Measurements from ENCODE around the gene RPN2. TPM values are rescaled to one million over a fixed set of nuclear protein-coding genes. Genes with fewer than 3 reads are reported as not detected.

RPN2 gene
- total RNA-seq, 1 experiment from 2014 or later = 283 TPM

GRCh38 chr20:37235065-37235464 lies 55.9 kb downstream of the RPN2 start:
- Histone ChIP-seq H4K20me1 (ENCODE audit: insufficient read depth, low read depth, low read length) (no peaks in the 10 kb centered on the region), H2AFZ (ENCODE audit: low read length) (no peak overlapping the region), H3K4me3 (ENCODE audit: low read length) (no peak overlapping the region), H3K9me3 (ENCODE audit: low read length) (no peaks in the 10 kb centered on the region), H3K9me2 (replicated peaks; ENCODE audit: insufficient read depth, low read length) (no peaks in the 10 kb centered on the region), H3K4me2 (ENCODE audit: low read depth, low read length, poor library complexity, severe bottlenecking) (no peak overlapping the region), H3K4me1 (ENCODE audit: low read length) (no peaks in the 10 kb centered on the region), H3K9ac (ENCODE audit: low read length) (no peak overlapping the region), H3K27ac (ENCODE audit: low read length) (no peak overlapping the region), H3K79me2 (ENCODE audit: low read length) (no peaks in the 10 kb centered on the region), H3K27me3 (ENCODE audit: low read length) (no peaks in the 10 kb centered on the region), H3K36me3 (ENCODE audit: insufficient read depth, low read length) (peaks cover 70% of the 10 kb centered on the region; the same call in 1 of the 2 replicates)
- no peak for DNase-seq

DNA sequence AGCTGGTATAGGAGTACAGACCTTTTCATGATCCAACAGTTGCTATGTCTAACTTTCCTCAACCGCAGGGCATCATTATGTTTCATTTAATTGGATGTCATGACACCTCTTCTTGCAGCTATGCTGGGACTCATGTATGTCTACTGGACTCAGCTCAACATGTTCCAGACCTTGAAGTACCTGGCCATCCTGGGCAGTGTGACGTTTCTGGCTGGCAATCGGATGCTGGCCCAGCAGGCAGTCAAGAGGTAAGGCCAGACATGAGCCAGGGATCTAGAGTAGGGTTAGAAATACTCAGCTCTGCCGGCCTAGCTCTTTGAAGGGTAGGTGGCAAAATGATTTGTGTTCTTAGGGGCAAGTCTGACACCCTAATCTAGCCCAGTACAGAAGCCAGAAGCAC lies 57.3 kb downstream of the RPN2 start:
- no peaks in the 10 kb centered on the region for H3K4me1 ChIP-seq (ENCODE audit: low read length)
- peaks cover 67% of the 10 kb centered on the region; the same call in 1 of the 2 replicates for H3K36me3 ChIP-seq (ENCODE audit: insufficient read depth, low read length)
- H3K79me2 ChIP-seq (ENCODE audit: low read length) = no peaks in the 10 kb centered on the region
- H3K4me3 ChIP-seq (ENCODE audit: low read length) = no peak overlapping the region
- no peaks in the 10 kb centered on the region for H4K20me1 ChIP-seq (ENCODE audit: insufficient read depth, low read depth, low read length)
- DNase-seq = no peak
- no peak overlapping the region for H2AFZ ChIP-seq (ENCODE audit: low read length)
- H3K9me3 ChIP-seq (ENCODE audit: low read length) = no peaks in the 10 kb centered on the region
- H3K27me3 ChIP-seq (ENCODE audit: low read length) = no peaks in the 10 kb centered on the region
- no peak overlapping the region for H3K27ac ChIP-seq (ENCODE audit: low read length)
- H3K4me2 ChIP-seq (ENCODE audit: low read depth, low read length, poor library complexity, severe bottlenecking) = no peak overlapping the region
- H3K9me2 ChIP-seq (replicated peaks; ENCODE audit: insufficient read depth, low read length) = no peaks in the 10 kb centered on the region
- no peak overlapping the region for H3K9ac ChIP-seq (ENCODE audit: low read length)

GRCh38 chr20:37237656-37238055 lies 58.5 kb downstream of the RPN2 start:
- no peak overlapping the region for H3K27ac ChIP-seq (ENCODE audit: low read length)

DNA sequence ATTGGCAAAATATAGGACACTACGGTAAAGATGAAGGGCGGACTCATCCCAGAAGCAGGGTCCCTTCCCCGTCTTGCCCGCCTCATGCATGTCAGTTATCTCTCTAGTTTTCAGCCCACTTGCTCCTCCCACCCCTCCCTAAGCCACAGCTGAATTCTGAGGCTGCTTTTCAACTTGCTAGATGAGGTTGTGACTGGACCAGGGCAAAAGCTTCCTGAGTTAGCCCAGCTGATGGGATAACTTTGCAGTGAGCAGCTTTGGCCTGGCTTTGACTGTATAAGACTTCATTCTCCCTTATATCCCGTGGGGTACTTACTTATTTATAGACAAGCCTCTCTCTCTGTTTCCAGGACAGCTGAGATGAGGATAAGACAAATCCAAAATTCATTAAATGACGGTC lies 59.3 kb downstream of the RPN2 start:
- H3K9me2 ChIP-seq (replicated peaks; ENCODE audit: insufficient read depth, low read length) = no peaks in the 10 kb centered on the region

More at GRCh38 chr20:37237656-37238055, 58.5 kb downstream of the RPN2 start:
- Histone ChIP-seq H3K4me1 (ENCODE audit: low read length) (no peaks in the 10 kb centered on the region), H2AFZ (ENCODE audit: low read length) (no peak overlapping the region), H3K27me3 (ENCODE audit: low read length) (no peaks in the 10 kb centered on the region), H3K9me3 (ENCODE audit: low read length) (no peaks in the 10 kb centered on the region), H3K4me3 (ENCODE audit: low read length) (no peak overlapping the region), H3K79me2 (ENCODE audit: low read length) (no peaks in the 10 kb centered on the region), H3K9me2 (replicated peaks; ENCODE audit: insufficient read depth, low read length) (no peaks in the 10 kb centered on the region), H3K4me2 (ENCODE audit: low read depth, low read length, poor library complexity, severe bottlenecking) (no peak overlapping the region), H4K20me1 (ENCODE audit: insufficient read depth, low read depth, low read length) (no peaks in the 10 kb centered on the region), H3K9ac (ENCODE audit: low read length) (no peak overlapping the region), H3K36me3 (ENCODE audit: insufficient read depth, low read length) (peaks cover 70% of the 10 kb centered on the region; the same call in 1 of the 2 replicates)
- no peak for DNase-seq

DNA sequence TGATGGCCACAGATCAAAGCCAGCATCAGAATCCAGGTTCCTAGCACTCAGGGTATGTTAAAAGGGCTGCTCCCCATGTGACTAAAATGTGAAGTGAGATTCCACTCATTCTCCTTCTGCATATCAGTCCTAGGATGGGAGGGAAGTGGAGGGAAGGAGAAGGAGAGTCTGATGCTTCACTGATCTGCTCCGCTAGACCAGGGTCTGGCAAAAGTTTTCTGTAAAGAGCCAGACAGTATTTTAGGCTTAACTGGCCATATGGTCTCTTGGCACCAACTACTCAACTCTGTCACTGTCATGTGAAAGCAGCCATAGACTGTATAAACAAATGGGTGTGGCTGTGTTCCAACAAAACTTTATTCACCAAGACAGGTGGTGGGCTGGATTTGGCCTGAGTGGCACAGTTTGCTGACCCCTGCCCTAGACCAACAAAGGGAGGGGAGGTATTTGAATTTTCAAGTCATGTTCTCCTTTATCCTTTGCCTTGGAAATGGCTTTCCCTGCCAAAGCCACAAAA lies 59.9 kb downstream of the RPN2 start:
- H2AFZ ChIP-seq (ENCODE audit: low read length) = no peak overlapping the region
- no peak overlapping the region for H3K27ac ChIP-seq (ENCODE audit: low read length)
- no peak for DNase-seq
- H3K9me3 ChIP-seq (ENCODE audit: low read length) = no peaks in the 10 kb centered on the region
- H3K79me2 ChIP-seq (ENCODE audit: low read length) = no peaks in the 10 kb centered on the region
- no peaks in the 10 kb centered on the region for H3K4me1 ChIP-seq (ENCODE audit: low read length)
- no peaks in the 10 kb centered on the region for H3K9me2 ChIP-seq (replicated peaks; ENCODE audit: insufficient read depth, low read length)
- H3K36me3 ChIP-seq (ENCODE audit: insufficient read depth, low read length) = peaks cover 65% of the 10 kb centered on the region; the same call in 1 of the 2 replicates
- no peak overlapping the region for H3K4me3 ChIP-seq (ENCODE audit: low read length)
- no peaks in the 10 kb centered on the region for H4K20me1 ChIP-seq (ENCODE audit: insufficient read depth, low read depth, low read length)
- H3K4me2 ChIP-seq (ENCODE audit: low read depth, low read length, poor library complexity, severe bottlenecking) = no peak overlapping the region
- H3K9ac ChIP-seq (ENCODE audit: low read length) = no peak overlapping the region
- H3K27me3 ChIP-seq (ENCODE audit: low read length) = no peaks in the 10 kb centered on the region

More for the DNA sequence above, 59.3 kb downstream of the RPN2 start:
- Histone ChIP-seq H3K4me3 (ENCODE audit: low read length) (no peak overlapping the region), H3K4me1 (ENCODE audit: low read length) (no peaks in the 10 kb centered on the region), H3K27ac (ENCODE audit: low read length) (no peak overlapping the region), H3K4me2 (ENCODE audit: low read depth, low read length, poor library complexity, severe bottlenecking) (no peak overlapping the region), H4K20me1 (ENCODE audit: insufficient read depth, low read depth, low read length) (no peaks in the 10 kb centered on the region), H3K9me3 (ENCODE audit: low read length) (no peaks in the 10 kb centered on the region), H3K36me3 (ENCODE audit: insufficient read depth, low read length) (peaks cover 66% of the 10 kb centered on the region; the same call in 1 of the 2 replicates), H3K79me2 (ENCODE audit: low read length) (no peaks in the 10 kb centered on the region), H3K27me3 (ENCODE audit: low read length) (no peaks in the 10 kb centered on the region), H2AFZ (ENCODE audit: low read length) (no peak overlapping the region), H3K9ac (ENCODE audit: low read length) (no peak overlapping the region)
- DNase-seq = no peak

DNA sequence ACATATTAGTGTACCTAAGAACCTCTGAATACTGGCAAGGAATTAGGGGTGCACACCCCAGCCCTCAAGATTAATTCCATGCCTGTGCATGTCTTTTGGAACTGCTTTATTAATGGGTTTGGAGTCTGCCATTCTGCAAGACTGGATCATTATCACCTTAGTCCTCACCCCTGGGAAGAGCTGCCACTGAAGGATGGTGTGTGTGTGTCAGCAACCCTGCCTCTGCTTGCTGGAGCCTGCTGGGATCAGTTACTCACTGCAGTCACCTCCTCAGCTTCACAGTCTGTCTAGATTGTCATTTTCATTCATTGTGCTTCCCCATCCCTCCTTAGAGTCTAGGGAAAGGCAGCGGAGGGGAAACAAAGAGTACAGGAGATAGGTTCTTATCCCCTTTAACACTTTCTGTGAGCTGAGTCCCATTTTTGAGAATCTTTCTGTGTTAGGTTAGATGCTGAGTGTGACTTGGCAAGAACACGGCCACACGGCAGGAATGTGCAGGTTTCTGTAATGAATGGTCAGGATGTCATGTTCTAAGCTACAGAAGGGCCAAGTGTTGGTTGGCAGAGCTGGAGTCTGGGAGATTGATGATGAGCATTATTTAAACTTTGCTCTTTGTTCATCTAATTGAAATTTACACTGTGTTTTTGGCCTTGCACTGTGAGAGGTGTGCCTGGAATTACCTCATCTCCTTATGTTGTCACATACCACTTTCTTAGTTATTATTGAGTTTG lies 61.4 kb downstream of the RPN2 start:
- Histone ChIP-seq H3K36me3 (ENCODE audit: insufficient read depth, low read length) (peaks cover 58% of the 10 kb centered on the region; the same call in 1 of the 2 replicates), H3K27me3 (ENCODE audit: low read length) (no peaks in the 10 kb centered on the region), H3K79me2 (ENCODE audit: low read length) (no peaks in the 10 kb centered on the region), H3K9me3 (ENCODE audit: low read length) (no peaks in the 10 kb centered on the region), H3K9ac (ENCODE audit: low read length) (no peak overlapping the region), H3K4me2 (ENCODE audit: low read depth, low read length, poor library complexity, severe bottlenecking) (no peak overlapping the region), H2AFZ (ENCODE audit: low read length) (no peak overlapping the region), H4K20me1 (ENCODE audit: insufficient read depth, low read depth, low read length) (no peaks in the 10 kb centered on the region), H3K27ac (ENCODE audit: low read length) (no peak overlapping the region), H3K4me1 (ENCODE audit: low read length) (no peaks in the 10 kb centered on the region), H3K4me3 (ENCODE audit: low read length) (no peak overlapping the region), H3K9me2 (replicated peaks; ENCODE audit: insufficient read depth, low read length) (no peaks in the 10 kb centered on the region)
- no peak for DNase-seq

GRCh38 chr20:37242503-37242902 lies 63.4 kb downstream of the RPN2 start:
- H3K4me2 ChIP-seq (ENCODE audit: low read depth, low read length, poor library complexity, severe bottlenecking) = no peak overlapping the region
- no peak overlapping the region for H2AFZ ChIP-seq (ENCODE audit: low read length)
- no peak overlapping the region for H3K27ac ChIP-seq (ENCODE audit: low read length)
- H3K4me1 ChIP-seq (ENCODE audit: low read length) = no peaks in the 10 kb centered on the region
- no peaks in the 10 kb centered on the region for H3K9me2 ChIP-seq (replicated peaks; ENCODE audit: insufficient read depth, low read length)
- no peaks in the 10 kb centered on the region for H3K9me3 ChIP-seq (ENCODE audit: low read length)
- H3K36me3 ChIP-seq (ENCODE audit: insufficient read depth, low read length) = peaks cover 45% of the 10 kb centered on the region; the same call in 1 of the 2 replicates
- no peak for DNase-seq
- no peak overlapping the region for H3K4me3 ChIP-seq (ENCODE audit: low read length)
- H3K79me2 ChIP-seq (ENCODE audit: low read length) = no peaks in the 10 kb centered on the region
- H3K27me3 ChIP-seq (ENCODE audit: low read length) = no peaks in the 10 kb centered on the region
- no peaks in the 10 kb centered on the region for H4K20me1 ChIP-seq (ENCODE audit: insufficient read depth, low read depth, low read length)
- no peak overlapping the region for H3K9ac ChIP-seq (ENCODE audit: low read length)

DNA sequence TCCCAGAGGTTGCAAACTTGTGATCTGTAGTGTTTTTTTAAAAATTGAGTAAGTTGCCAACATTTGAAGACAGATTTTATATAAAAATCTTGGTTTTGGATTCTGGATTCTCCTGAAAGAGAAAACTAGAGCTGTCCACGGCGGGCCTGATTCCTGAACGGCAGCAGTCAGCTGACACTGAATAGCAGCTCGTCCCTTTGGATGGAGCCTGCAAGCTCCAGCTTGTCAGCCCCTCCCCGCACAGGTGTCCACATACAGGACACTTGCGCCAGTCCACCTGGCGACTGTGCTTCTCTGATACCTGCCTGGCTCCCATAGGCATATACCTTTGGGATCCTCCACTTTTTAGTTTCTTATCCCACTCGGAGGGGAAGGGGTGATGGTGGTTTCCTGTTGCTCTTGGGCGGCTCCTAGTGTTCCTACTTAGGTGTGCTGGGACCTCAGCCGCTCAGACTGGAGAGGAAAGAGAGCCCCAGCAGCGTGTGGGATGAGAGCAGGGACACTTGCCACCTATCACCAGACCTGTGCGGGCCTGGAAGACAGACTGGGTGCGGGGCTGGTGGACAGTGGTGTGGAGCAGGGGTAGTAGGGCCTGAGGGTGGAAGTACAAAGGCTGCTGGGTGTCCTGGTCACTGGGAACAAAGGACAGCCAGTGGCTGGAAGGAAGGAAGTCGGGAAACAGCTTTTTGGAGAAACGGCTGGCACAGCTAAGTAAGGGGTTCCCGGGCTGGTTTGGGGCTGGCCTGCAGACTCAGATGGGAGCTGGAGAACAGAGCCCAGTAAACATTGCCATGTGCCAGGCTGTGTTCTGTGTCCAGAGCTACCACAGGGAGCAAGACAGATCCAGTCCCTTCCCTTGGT lies 64.2 kb downstream of the RPN2 start:
- H3K4me2 ChIP-seq (ENCODE audit: low read depth, low read length, poor library complexity, severe bottlenecking) = no peak overlapping the region
- H4K20me1 ChIP-seq (ENCODE audit: insufficient read depth, low read depth, low read length) = no peaks in the 10 kb centered on the region
- H3K9me2 ChIP-seq (replicated peaks; ENCODE audit: insufficient read depth, low read length) = no peaks in the 10 kb centered on the region
- no peak overlapping the region for H3K4me3 ChIP-seq (ENCODE audit: low read length)
- no peaks in the 10 kb centered on the region for H3K4me1 ChIP-seq (ENCODE audit: low read length)
- no peak overlapping the region for H3K27ac ChIP-seq (ENCODE audit: low read length)
- no peaks in the 10 kb centered on the region for H3K79me2 ChIP-seq (ENCODE audit: low read length)
- no peak overlapping the region for H3K9ac ChIP-seq (ENCODE audit: low read length)
- peaks cover 41% of the 10 kb centered on the region; the same call in 1 of the 2 replicates for H3K36me3 ChIP-seq (ENCODE audit: insufficient read depth, low read length)
- H2AFZ ChIP-seq (ENCODE audit: low read length) = no peak overlapping the region
- no peaks in the 10 kb centered on the region for H3K27me3 ChIP-seq (ENCODE audit: low read length)
- H3K9me3 ChIP-seq (ENCODE audit: low read length) = no peaks in the 10 kb centered on the region
- DNase-seq = no peak
